LHCN-M2 (cell line): ENCODE results near the gene CCDC196. TPM values are rescaled to one million over a fixed set of nuclear protein-coding genes. Genes with fewer than 3 reads are reported as not detected.

Experiments used
- total RNA-seq: library from RNA; depleted of rRNA; stranded (reverse); fragments of >200 nt; gene quantifications from 2 replicates; pipeline ENCODE4 v1.2.3, GENCODE V29; 2014; rRNA removed

Gene CCDC196
- total RNA-seq, 1 experiment from 2014 or later = not detected

Other genes starting within 250 kb of the CCDC196 start
- gene GPHN, start 21.8 kb downstream of the CCDC196 start, total RNA-seq = 3.0 and 4.7 TPM in 2 replicates